VCaP (cell line): ENCODE data around the gene MTA1.

ENCODE experiments used
- H3K27ac ChIP-seq: fragments of 450-650 bp; 2 replicates; pipeline ENCODE4 v1.5.1; 2017
- TF ChIP-seq, protein P1 (sequence below): fragments of 450-650 bp; conservative IDR thresholded peaks from 2 replicates; pipeline ENCODE4 v1.5.1; 2017; ENCODE audit warnings: mild to moderate bottlenecking, moderate library complexity

MTA1 gene

DNA sequence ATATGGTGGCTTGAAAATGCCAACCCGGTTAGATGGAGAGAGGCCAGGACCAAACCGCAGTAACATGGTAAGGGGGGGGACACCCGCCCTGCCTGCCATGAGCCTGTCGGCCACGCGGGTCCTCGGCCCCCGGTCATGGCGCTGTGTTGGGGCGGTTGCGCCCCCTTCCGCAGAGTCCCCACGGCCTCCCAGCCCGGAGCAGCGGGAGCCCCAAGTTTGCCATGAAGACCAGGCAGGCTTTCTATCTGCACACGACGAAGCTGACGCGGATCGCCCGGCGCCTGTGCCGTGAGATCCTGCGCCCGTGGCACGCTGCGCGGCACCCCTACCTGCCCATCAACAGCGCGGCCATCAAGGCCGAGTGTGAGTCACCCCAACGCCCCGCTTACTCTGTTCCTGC lies 44.9 kb downstream of the MTA1 start:
- TF ChIP-seq, protein P1, sequence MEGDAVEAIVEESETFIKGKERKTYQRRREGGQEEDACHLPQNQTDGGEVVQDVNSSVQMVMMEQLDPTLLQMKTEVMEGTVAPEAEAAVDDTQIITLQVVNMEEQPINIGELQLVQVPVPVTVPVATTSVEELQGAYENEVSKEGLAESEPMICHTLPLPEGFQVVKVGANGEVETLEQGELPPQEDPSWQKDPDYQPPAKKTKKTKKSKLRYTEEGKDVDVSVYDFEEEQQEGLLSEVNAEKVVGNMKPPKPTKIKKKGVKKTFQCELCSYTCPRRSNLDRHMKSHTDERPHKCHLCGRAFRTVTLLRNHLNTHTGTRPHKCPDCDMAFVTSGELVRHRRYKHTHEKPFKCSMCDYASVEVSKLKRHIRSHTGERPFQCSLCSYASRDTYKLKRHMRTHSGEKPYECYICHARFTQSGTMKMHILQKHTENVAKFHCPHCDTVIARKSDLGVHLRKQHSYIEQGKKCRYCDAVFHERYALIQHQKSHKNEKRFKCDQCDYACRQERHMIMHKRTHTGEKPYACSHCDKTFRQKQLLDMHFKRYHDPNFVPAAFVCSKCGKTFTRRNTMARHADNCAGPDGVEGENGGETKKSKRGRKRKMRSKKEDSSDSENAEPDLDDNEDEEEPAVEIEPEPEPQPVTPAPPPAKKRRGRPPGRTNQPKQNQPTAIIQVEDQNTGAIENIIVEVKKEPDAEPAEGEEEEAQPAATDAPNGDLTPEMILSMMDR: no peak
- no peak overlapping the region for H3K27ac ChIP-seq

DNA sequence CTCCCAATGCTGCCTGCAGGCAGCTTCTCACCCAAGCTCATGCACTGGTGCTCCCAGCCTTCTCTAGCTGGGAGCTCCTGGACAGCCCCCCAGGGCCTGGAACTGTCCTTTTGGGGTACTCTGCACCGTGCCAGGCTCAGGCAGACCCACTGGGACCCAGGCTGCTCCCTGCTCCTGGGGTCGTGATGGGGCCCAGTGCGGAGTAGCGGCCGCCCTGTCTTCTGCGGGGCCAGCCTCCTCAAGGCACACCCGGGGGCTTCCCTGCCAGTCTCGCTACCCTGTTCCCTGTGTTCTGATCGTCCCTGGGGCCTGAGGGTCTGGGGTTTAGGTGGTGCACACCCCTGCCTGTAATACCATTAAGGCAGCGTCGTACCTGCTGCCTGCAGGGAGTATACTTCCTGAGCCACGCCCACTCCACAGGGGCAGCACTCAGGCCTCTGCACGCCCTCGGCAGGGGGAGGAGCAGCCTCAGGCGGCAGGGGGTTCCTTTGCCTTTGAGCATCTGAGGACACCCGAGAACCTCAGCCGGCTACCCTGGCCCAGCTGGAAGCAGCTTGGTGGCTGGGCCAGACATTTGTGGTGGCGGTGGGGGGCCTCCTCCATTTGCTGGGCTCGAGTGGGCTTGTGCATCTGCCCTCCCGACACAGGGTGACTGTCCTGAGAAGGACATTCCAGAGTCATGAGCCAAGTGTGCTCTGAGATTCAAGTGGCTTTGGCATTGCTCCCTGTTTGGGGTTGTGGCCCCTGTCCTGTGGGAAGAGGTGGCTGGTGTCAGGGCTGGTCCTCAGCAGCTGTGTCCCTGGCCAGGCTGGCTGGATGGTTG lies 45.8 kb downstream of the MTA1 start:
- TF ChIP-seq, protein P1: no peak
- H3K27ac ChIP-seq: peak overlapping the region; percentile 20; the same call in 1 of the 2 replicates

DNA sequence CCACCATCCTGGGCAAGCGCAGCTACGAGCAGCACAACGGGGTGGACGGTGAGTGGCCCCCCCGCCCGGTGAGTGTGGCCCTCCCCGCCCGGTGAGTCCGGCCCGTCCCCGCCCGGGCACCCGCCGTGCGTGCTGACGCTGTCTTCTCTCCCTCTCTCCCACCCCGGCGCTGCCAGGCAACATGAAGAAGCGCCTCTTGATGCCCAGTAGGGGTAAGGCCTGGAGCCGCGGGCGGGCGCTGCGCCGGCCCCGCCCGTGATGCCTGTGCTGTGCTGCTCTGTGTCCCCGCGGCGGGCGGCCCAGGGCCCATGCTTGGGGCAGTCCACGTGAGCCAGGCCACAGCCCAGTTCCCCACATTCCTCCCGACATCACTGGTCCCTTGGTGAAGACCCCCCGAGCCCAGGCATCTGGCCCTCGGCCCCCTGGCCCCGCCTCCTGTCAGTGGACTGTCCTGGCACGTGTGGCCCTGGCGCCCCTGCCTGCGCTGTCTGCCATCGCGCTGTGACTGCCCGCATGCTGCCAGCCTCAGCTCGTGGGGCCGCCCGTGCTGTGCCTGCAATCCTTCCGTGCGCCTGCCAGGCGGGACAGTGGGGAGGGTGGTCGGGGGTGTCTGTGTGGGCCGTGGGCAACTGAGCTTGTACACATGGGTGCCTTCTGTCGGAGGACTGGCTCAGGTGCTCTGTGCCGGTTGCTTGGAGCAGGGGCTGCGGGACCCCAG lies 47.1 kb downstream of the MTA1 start:
- TF ChIP-seq, protein P1: no peak
- peak overlapping the region; percentile 43 for H3K27ac ChIP-seq

DNA sequence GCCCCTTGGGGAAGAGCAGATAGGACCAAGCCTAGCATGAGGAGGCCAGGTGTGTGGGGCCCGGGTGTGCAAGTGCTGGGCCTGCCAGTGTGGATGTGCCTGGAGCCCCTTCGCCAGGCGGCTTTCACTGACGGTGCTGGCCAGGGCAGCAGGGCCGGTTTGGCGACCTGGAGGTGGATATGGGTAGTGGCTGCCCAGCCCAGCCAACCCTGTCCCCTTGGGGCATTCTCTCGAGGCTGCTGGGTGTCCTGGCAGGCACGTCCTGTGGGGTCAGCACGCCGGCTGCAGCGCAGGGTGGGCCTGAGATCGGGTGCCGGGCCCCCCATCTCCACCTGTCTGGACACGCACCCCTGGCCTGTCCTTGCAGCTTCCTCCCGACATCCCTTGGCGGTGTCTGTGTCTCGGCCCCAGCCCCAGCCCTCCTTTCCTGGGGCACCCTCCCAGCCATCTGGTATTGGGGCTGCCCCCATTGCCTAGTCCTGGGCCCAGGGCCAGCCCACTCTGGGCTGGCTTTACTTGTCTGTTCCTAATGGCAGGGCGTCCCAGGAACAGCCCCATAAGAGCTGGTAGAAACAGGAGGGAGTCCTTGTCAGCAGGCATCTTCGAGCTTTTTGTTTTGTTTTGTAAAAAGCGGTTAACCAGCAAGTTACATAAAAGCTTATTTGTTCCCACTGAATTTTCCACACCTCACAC lies 47.8 kb downstream of the MTA1 start:
- TF ChIP-seq, protein P1: no peak
- H3K27ac ChIP-seq: peak overlapping the region; percentile 43

DNA sequence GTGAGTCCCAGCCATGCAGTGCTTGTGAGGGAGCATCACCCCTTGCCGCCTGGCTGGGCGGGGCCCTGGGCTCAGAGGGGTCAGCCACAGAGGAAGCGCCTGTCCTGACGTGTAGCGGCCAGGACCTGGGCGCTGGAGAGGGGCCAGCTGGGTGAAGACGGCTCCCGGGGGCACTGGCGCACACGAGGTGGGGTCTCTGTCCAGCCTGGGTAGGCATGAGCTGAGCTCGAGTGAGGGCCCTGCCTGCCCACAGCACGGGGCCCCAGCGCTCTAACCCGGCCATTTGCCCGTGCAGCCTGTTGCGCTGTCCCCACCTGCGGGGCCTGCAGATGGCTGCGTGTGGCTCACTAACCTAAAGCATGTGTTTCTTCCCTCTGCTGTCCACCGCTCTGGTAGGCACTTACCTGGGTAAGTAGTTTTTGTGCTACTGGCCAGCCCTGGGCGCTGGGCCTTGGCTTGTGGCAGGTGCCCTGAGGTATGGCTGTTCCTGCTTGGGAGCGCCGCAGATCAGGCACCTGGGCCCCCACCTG lies 48.4 kb downstream of the MTA1 start:
- TF ChIP-seq, protein P1: no peak

DNA sequence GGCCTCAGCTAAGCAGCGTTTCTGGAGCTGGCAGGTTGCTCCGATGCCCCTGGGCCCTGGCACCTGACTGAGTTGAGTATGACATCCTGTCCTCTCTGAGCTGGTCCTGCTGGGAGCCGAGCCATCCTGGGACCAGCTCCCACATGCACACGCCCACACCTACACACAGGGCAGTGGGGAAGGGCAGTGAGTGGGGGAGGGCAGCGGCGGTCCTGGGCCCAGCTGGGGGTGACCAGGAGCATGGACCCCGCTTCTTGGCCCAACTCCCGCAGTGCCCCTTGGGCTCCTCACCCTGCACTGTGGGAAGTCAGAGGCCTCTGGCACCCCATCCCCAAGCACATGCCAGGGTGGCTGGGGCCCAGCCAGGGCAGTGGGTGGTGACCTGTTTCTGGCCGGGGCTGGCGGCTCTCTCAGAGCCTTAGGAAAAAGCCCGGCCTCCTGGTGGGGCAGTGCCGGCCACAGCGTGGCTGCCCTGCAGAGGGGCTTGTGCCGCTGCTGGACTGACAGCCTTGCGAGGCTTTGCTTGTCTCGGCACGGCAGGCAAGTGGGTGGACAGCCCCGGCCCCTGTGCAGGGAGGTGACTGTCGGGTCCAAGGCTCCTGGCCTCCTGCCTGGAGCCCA lies 49.1 kb downstream of the MTA1 start:
- TF ChIP-seq, protein P1: no peak
- peak overlapping the region; percentile 43 for H3K27ac ChIP-seq

More for the DNA sequence above, 48.4 kb downstream of the MTA1 start:
- peak overlapping the region; percentile 43 for H3K27ac ChIP-seq
